Activated CD8-positive, alpha-beta memory T cell treated with anti-CD3 and anti-CD28 coated beads for 24 hours (primary cell): ENCODE measurements around the gene KHDC1.
"Not testable (repeated sequence)": the region's sequence is repeated elsewhere in the genome, so short reads cannot be mapped to it uniquely, and the experiment has no call there.

ENCODE experiments used
- DNase-seq: peaks from one replicate; pipeline ENCODE4 v3.0.0-alpha.2; 2020

Gene KHDC1, protein sequence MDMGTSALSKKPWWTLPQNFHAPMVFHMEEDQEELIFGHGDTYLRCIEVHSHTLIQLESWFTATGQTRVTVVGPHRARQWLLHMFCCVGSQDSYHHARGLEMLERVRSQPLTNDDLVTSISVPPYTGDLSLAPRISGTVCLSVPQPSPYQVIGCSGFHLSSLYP

DNA sequence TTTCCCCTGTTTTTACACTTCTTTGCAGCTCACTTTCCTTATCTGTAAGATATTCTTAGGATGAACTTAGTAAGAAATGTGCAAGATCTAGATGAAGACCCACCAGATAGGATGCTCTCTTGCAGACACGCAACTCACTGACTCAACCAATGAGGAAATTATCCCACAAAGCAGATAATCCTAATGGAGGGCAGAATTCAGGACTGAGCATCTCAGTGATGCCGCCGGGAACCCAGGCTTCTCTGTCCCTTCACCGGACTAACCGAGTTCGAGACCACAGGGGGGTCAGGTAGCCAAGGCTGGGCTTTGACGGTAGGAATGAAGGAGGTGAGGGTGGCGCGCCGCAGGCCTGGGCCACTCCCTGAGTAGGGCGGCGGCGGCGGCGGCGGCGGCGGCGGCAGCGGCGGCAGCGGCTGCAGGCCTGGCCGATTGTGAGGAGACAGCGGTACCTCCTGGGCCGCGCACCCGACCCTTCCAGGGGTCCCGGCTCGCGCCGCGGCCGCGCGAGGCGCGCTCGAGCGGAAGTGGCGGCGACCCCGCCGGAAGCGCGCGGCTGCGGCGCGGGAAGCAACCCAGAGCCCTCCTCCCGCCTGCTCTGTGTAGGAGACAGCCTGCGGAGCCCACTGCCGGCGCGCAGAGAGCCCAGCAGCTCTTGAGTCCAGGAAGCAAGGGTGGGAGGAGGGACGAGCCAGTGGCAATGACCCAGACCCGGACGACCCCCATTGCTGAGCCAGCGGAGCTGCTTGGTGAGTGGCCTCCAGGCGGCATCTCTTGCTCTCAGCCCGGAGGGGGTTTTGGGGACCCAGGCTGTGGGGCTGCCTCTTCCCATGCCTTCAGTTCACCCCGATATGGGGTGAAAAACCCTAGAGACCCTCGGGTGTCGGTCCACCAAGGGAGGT lies at the start of gene KHDC1:
TSS of gene KHDC1 (minus strand) at position 526 of the 899 bp plus-strand sequence. CDS start 20,679 bp downstream, outside the sequence.
- peak; percentile 88 for DNase-seq

DNA sequence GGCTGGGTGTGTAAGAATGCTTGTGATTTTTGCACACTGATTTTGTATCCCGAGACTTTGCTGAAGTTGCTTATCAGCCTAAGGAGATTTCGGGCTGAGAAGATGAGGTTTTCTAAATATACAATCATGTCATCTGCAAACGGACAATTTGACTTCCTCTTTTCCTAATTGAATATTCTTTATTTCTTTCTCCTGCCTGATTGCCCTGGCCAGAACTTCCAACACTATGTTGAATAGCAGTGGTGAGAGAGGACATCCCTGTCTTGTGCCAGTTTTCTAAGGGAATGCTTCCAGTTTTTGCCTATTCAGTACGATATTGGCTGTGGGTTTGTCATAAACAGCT lies 47.5 kb upstream of the KHDC1 start:
- not testable (repeated sequence) for DNase-seq

DNA sequence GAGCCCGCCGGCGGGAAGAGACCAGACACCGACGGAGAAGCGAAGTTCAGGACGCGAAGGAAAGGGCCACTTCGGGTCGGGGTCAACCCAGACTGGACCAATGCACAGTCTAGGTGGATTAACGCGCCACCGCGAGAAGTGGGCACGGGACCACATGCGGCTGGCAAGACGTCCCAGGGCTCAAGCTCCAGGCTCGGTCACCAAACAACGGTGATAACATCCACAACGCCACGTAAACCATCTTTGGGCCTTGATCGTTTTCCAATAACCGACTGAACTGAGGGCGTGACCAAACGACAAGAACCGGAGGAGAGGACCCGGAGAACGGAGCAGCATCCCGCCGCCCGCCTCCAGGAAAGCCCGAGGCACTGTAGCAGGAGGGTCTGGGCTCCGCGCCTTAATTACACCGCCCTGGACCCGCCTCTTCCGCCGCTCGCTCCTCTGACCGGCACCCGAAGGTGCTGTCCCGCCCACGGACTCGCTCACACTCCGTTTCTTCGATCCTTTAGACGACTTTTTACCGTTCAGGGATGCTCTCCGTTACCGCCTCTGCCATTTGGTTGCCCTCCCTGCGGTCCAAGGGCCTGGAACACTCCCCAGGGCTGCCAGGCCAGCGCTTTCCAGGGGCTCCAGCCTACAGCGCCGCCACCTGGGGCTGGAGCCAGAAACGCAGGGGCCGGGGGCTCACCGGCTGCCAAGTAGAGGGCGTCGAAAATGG lies 46.9 kb upstream of the KHDC1 start:
- peak; percentile 84 for DNase-seq

DNA sequence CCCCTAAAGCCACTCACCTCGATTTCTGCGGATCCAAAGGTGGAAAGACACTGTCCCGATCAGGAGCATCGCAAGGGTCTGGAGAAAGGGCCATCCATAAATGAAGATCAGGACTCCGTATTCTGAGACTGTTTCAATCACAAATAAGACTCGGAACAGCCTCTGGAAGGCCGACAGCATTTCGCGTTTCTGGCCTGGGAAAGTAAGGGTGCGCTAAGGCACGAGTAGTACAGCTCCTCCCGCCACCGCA lies 46.5 kb upstream of the KHDC1 start:
- no peak for DNase-seq

DNA sequence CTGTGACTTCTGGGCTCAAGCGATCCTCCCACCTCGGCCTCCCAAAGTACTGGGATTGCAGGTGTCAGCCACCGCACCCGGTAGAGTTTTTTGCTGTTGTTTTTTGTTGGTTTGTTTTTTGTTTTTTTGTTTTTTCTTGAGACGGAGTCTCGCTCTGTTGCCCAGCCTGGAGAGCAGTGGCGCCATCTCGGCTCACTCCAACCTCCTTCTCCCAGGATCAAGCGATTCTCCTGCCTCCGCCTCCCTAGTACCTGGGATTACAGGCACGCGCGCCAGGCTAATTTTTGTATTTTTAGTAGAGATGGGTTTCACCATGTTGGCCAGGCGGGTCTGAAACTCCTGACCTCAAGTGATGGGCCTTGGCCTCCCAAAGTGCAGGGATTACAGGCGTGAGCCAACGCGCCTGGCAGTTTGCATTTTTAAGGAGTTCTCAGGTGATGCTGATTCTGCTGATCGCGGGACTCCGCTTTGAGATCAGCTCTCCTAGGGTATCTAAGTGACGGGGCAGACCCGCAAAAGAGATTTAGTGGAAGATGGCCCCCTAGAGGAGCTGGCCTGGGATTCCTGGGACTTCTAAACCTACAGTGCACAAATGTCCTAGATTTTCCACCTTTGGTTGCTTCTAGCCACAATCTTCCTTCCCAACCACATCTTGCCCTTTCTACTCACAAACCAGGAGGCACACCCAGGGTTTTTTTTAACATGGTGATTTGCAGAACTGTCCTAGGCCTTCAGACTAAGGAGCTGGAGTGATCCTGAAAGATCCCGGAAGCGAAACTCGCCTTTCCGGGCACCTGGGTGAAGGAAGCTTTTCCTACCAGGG lies 45.9 kb upstream of the KHDC1 start:
- DNase-seq, result no peak

DNA sequence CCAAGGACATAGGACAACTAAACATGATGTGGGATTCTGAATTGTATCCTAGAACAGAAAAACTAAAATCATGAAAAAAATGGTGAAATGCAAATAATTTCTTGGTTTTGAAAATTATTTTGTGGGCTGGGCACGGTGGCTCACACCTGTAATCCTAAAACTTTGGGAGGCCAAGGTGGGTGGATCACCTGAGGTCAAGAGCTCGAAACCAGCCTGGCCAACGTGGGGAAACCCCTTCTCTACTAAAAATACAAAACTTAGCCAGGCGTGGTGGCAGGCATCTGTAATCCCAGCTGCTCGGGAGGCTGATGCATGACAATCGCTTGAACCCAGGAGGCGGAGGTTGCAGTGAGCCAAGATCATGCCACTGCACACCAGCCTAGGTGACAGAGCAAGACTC lies 40.8 kb upstream of the KHDC1 start:
- DNase-seq, result not testable (repeated sequence)

DNA sequence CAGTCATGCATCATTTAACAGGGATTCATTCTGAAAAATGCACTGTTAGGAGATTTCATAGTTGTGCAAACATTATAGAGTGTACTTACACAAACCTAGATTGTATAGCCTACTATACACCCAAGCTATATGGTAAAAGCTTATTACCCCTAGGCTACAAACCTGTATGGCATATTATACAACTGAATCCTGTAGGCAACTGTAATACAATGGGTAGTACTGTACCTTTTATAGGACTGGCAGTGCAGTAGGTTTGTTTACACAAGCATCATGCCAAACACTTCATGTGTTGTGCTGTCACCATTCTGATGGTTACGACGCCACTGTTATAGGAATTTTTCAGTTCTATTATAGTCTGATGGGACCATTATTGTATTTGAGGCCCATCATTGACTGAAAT lies 39.3 kb upstream of the KHDC1 start:
- DNase-seq, result no peak

DNA sequence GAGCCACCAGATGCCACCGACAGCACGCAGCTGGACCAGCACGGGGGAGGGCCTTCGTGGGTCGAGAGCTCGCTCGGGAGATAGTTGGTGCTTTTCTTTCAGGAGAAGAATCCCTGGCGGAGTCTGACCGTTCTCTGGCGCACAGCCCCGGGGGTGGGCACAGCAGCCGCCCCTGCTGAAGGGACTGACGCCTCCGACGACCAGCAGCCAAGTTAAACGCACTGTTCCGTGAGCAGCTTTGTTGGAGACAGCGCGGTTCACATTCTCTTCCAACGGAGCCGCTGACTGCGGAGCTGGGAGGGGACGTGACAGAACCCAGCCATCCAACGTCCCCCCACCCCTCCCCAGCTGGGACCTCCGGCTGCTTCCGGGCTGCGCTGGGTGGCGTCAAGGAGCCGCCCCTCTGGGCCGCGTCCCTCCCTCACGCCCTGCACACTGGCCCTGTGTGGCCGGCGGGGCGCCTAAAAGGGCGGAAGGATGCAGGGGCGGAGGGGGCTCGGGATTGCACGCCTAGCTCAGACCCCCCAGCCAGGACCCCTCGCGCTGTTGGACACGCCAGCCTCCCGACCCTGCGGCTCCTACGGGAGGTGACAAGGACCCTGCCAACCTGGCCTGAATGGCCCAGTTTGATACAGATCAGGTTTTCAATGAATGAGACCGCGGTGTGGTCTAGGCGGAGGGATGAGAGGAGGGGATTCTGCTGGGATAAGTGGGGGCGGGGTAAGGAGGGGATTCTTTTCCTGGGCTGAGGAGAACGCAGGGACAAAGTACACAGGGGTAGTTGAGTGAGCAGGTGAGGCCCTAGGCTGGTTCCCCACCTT lies 36.4 kb upstream of the KHDC1 start:
- no peak for DNase-seq

DNA sequence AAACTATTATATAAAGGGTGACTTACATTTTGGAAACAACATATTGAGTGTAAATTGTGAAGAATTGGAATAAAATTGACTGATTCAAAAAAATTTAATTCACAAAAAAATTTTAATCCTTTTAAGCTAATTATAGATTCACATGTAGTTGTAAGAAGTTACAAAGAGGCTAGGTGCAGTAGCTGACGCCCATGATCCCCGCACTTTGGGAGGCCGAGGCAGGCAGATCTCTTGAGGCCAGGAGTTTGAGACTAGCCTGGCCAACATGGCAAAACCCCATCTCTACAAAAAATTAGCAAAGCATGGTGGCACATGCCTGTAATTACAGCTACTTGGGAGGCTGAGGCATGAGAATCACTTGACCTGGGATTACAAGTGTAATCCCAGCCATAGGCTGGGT lies 30.3 kb upstream of the KHDC1 start:
- DNase-seq, result no peak

DNA sequence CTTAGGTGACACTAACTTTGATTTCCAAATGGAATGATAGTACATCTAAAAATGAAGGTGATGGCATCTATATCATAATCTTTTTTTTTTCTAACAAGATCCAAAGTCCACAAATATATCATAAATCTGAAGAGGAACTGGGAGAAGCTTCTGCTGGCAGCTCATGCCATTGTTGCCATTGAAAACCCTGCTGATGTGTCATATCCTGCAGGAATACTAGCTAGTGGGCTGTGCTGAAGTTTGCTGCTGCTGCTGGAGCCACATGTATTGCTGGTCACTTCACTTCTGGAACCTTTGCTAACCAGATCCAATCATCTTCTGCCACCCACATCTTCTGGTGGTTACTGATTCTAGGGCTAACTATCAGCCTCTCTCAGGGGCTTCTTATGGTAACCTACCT lies 27.4 kb upstream of the KHDC1 start:
- DNase-seq, result no peak

DNA sequence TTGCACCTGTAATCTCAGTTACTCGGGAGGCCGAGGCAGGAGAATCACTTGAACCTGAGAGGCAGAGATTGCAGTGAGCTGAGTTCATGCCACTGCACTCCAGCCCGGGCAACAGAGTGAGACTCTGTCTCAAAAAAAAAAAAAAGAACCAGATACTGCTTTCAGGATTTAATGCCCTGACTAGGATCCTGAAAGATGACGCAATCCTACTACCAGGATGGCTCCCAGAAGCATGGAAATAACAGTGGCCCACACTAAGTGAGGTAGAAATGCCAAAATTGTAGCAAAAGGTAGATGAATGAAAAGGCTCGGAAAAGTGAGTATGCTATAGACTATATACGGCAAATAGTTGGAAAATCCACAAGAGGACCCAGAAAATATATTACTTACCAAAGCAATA lies 23.8 kb upstream of the KHDC1 start:
- DNase-seq, result no peak

DNA sequence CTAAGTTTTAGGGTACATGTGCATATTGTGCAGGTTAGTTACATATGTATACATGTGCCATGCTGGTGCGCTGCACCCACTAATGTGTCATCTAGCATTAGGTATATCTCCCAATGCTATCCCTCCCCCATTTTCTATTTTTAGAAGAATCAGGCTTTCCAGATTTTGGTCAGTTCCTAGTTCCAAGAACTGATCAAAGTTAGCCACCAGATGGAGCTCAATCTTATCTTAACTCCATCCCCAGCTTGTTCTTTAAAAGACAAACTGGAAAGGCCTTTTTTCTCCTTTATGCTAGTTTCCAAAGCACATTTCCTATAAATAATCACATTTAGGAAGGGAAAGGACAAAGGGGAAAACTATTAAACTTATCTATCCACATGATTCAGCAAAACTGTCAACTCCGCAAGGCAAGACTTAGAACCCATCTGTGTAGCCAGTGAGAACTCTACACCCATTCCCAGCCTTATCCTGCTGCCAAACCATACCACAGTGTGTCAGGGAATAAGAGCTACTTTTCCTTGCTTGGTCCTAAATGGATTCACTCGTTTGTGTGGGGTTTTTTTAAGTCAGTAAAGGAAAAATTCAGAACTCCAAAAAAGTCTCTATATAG lies 22.8 kb upstream of the KHDC1 start:
- DNase-seq, result no peak

DNA sequence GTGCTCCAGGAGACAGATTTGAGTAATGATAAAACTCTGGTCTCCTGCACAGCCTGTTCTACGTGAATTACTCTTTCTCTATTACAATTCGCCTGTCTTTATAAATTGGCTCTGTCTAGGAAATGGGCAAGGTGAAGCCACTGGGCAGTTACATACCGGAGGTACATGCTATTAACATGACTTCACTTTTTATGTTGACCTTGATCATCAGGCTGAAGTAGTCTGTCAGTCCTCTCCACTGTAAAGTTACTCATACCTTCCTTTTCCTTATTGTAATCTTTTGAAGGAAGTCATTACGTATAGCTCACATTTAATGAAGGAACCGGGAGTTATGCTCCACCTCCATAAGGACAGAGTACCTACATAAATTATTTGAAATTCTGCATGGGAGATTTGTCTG lies 19.9 kb upstream of the KHDC1 start:
- no peak for DNase-seq

DNA sequence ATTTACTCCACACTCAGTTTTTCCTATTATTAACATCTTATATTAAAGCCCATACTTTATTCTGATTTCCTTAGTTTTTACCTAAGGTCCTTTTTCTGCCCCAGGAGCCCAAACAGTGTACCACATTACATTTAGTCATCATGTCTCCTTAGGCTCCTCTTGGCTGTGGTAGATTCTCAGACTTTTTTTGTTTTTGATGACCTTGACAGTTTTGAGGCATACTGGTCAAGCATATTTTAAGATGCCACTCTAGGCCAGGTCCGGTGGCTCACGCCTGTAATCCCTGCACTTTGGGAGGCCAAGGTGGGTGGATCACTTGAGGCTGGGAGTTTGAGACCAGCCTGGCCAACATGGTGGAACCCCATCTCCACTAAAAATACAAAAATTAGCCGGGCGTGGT lies 18.7 kb upstream of the KHDC1 start:
- not testable (repeated sequence) for DNase-seq

DNA sequence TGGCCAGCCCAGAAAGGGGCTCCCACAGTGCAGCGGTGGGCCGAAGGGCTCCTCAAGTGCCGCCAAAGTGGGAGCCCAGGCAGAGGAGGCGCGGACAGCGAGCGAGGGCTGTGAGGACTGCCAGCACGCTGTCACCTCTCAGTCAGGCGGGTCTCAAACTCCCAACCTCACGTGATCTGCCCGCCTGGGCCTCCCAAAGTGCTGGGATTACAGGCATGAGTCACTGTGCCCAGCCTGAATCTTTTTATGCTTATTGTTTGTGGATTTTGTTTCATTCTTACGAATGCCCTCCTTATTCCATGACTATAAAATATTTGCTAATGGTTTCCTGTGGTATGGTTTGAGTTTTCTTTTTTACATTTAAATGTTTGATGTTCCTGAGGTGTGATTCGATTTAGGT lies 6.3 kb upstream of the KHDC1 start:
- not testable (repeated sequence) for DNase-seq

DNA sequence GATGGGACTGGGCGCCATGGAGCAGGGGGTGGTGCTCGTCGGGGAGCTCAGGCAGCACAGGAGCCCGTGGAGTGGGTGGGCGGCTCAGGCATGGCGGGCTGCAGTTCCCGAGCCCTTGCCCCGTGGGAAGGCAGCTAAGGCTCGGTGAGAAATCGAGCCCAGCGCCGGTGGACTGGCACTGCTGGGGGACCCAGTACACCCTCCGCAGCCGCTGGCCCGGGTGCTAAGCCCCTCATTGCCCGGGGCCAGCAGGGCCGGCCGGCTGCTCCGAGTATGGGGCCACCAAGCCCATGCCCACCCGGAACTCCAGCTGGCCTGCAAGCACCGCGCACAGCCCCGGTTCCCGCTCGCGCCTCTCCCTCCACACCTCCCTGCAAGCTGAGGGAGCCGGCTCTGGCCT lies 5.9 kb upstream of the KHDC1 start:
- not testable (repeated sequence) for DNase-seq

DNA sequence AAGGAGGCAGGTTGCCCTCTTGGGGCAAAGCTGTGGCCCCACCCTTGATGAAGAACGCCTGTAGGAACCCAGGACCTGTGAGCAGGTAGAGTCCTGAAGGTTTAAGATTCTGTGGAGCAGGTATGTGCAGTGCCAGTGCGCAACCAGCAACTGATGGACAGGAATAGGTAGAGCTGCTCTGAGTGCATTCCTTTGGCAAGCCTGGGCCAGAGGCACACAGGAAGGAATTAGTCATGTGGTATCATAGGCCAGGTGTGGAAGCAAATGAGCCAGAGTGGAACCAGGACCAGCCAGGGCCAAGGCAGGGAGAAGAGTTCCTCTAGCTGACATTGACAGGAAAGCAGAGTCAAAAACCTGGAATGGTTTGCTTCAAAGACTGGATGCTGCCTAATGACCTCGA lies 1.4 kb upstream of the KHDC1 start:
- DNase-seq, result no peak

DNA sequence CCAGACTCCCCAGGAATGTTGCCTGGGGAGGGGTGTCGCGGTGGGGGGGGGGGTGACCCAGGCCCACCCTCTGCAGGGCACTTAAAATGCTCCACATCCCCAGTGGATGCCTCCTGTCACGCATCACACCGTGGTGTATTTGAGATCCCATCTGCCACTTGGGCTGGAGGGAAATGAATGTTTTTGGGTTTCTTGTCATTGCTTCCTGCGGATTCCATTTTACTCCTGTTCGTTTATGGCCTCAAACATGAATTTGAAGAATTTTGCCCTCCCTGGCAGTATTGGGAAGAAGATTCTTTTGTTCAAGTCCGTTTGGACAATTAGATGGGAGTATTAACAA lies 544 bp upstream of the KHDC1 start:
- no peak for DNase-seq

DNA sequence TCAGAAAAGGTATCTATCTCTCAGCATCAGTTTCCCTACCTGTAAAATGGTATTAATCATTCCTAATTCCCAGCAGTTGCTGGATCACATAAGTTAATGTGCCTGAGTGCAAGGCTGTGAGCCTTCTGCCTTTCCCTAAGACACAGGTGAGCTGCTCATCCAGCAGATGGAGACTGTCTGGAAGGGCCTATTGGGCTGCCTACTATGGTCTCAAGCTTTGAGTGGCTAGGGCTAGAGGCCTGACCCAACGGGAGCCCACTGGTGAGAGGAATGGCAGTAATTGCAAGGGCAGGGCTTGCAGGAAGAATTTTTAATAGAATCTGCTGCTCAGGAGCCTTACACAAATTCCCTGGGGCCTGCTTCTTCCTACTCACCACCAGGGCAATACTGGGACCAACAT lies 4.3 kb downstream of the KHDC1 start:
- DNase-seq, result no peak

DNA sequence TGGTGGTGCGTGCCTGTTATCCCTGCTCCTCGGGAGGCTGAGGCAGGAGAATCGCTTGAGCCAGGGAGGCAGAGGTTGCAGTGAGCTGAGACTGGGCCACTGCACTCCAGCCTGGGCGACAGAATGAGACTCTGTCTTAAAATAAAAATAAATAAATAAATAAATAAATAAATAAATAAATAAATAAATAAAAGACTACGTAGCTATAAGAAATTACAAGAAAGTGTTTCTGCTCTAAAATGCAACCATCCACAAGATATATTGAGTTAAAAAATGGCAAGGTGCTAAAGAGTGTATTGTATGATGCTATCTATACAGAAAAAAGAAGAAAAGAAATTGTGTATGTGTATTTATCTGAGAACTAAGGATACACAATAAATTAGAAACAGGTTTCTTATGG lies 8.7 kb downstream of the KHDC1 start:
- DNase-seq, result not testable (repeated sequence)

DNA sequence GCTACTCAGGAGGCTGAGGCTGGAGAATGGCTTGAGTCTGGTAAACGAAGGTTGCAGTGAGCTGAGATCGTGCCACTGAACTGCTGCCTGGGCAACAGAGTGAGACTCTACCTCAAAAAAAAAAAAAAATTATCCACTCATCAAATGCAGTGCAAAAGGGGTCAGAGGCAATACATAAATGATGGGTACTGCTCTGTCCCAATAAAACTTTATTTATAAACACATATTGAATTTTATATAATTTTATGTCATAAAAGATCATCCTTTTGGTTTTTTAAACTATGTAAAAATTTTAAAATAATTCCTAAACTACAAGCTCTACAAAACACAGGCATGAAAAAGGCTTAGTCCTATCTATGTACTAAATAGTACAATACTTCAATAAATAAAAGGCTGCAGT lies 10.3 kb downstream of the KHDC1 start:
- no peak for DNase-seq

DNA sequence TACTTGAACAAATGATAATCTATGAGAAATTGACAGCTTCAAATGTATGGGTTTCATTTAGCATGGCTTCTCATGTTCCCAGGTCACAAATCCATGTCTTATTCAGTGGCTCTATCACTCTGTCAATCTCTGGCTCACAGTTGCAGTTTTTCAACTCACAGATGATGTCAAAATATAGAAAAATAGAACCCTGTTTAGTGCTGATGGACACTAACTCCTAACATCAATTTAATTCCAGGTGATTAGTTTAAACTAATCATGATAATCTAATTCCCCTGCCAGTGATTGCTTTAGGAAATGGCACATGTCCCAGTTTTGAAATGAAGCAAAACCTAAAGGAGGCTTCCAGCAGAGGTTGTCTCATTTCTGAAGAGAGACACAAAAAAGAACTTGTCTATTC lies 13.0 kb downstream of the KHDC1 start:
- no peak for DNase-seq
